Cardiac septum (tissue), 1 donor: ENCODE measurements around the gene RBKS. TPM values are rescaled to one million over a fixed set of nuclear protein-coding genes. Genes with fewer than 3 reads are reported as not detected.
"Not testable (repeated sequence)": the region's sequence is repeated elsewhere in the genome, so short reads cannot be mapped to it uniquely, and the experiment has no call there.

Source experiments
- DNase-seq: peaks from one replicate; pipeline ENCODE4 v3.0.0-alpha.2; 2020; ENCODE audit warnings: low spot score
- intact Hi-C: fragments of 100-400 bp; cut with DNase I; formaldehyde crosslinking; loops from one replicate; pipeline ENCODE4 v1.14.0; 2022
- total RNA-seq: library from RNA; stranded (reverse); fragmentation: NEBNext Ultra II Directional; extraction: Animal tissue kit (Norgen Biotek cat#: 25700); gene quantifications from one replicate; pipeline ENCODE4 v1.2.1, GENCODE V29; 2021
- donor health status: DM: no; HTN: no; CAD: no.

RBKS gene
- total RNA-seq, 1 donor from 2014 or later, result 3.9 TPM

DNA sequence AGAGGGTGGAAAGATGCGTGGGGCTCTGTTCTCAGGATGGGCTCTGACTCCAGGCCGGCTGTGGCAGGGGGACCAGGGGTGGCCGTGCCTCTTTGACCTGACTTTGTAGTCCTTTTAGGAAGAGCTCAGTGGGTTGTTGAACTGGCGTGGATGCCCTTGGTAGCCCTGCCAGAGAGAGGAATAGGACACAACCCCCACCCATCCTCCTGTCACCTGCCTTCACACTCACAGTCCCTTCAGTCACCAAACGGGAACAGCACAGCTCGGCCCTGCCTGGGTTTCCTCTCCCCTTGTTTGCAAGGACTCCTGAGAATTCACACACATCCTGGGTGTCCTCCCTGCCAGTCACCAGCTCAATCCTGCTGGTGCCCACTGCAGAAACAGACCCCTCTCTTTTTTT, 138.8 kb downstream of the RBKS start:
- intact Hi-C loops, result no loop called here
- DNase-seq, result no peak

DNA sequence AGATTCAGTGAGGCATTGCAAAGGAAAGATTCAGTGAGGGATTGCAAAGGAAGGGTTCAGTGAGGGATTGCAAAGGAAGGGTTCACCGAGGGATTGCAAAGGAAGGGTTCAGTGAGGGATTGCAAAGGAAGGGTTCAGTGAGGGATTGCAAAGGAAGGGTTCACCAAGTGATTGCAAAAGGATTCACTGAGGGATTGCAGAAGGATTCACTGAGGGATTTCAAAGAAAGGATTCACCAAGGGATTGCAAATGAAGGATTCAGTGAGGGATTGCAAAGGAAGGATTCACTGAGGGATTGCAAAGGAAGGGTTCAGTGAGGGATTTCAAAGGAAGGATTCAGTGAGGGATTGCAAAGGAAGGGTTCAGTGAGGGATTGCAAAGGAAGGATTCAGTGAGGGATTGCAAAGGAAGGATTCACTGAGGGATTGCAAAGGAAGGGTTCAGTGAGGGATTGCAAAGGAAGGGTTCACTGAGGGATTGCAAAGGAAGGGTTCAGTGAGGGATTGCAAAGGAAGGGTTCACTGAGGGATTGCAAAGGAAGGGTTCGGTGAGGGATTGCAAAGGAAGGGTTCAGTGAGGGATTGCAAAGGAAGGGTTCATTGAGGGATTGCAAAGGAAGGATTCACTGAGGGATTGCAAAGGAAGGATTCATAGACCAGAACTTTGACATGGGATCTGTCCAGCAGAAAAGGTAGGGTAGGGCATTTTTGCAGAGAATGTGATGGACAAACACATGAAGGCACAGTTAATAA, 141.2 kb downstream of the RBKS start:
- DNase-seq, intact Hi-C loops: not testable (repeated sequence)

DNA sequence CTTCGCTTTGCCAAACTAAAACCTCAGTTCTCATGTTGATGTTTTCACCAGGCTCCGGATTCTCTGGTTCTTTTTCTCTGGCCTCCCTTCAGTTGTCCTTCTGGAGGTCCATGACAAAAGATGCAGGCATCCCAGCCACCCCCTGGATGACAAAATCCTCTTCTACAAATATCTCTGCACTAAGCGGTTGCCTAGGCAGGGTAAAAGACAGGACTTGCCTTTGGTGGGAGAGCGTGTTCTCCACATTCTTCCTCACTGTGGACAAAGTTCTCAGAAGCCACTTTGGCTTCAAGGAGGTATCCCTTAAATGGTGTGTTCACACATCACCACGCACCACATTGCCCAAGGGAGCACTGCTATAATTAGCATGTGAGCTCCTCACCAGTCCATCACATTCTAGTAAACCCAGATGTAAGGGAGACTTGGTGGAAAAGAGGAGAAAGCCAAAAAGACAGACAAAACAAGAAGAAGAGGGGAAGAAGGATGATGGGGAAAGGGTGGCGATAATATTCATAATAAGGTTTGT, 142.3 kb downstream of the RBKS start:
- no peak for DNase-seq
- intact Hi-C loops, result no loop called here

DNA sequence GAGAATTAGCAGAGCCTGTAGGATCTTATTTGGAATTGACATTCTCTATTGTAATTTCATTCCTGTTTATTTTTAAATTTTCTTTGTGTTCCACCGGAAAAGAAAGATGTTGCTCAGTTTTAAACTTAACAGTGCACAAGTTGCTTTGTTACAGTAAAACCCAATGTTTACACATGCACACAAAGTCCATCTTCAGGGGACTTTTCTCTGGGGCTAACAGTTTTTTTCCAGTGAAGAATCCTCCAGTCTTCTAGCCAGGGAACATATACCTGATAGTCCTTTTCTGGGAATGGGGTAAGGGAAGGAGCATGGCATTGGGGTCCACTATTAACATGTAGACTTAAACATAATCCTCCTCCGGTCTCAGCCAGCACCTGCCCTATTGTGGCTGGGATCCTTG, 143.9 kb downstream of the RBKS start:
- DNase-seq, result no peak
- intact Hi-C loops, result no loop called here

DNA sequence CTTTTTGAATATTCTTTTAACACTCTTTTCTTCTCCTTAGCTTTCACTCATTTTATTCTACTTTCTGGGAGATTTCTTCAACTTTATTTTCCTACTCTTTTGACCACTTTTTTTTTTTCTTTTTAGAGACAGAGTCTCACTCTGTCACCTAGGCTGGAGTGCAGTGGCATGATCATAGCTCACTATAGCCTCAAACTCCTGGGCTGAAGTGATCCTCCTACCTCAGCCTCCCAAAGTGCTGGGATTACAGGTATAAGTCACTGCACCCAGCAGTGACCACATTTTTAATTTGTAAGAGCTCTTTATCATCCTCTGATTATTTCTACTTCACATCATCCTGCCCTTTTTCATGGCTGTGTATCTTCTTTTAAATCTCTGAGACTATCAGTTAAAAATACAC, 144.7 kb downstream of the RBKS start:
- intact Hi-C loops, DNase-seq: not testable (repeated sequence)

DNA sequence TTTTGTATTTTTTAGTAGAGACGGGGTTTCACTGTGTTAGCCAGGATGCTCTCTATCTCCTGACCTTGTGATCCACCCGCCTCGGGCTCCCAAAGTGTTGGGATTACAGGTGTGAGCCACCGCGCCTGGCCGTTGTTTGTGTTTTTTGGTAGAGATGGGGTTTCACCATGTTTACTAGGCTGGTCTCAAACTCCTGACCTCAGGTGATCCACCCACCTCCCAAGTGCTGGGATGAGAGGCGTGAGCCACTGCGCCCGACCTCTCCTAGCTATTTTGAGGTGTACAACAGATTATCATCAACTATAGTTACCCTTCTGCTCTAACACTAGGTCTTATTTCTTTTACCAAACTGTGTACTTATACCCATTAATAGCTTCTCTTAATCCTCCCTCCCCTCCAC, 147.6 kb downstream of the RBKS start:
- DNase-seq, result no peak
- intact Hi-C loops, result no loop called here

DNA sequence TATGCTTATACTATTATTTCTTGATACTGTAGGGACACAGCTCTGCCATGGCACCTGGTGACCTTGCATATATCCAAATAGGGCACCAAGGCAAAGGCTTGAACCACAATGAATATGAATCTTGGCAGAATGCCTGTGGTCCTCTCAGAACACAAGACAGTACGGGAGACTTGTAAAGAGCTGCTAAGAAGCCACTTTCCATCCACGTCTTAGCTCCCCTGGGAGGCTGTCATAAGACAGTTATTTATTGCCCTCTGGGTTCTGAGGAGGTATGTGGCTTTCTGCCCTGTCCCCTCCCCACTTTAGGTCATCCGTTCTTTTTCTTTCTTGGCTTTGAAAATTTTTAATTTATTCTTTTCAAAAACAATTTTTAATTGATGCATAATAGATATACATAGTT, 148.5 kb downstream of the RBKS start:
- intact Hi-C loops, result no loop called here
- no peak for DNase-seq

DNA sequence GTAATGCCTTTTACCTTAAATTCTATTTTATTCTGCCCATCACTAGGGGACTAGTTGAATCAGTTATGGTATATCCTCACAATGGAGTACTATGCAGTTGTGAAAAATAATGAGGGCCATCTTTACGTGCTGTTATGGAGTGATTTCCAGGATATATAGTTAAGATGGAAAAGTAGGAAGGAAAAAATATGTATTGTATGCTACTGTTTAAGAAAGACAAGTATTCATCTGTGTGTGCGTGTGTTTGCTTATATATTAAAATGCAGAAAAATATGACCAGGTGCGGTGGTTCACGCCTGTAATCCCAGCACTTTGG, 151.2 kb downstream of the RBKS start:
- intact Hi-C loops, result loop anchor here (5.0 kb wide), 2 partner anchors 38 to 653 kb away; partner anchors contain the start of gene FOSL2
- DNase-seq, result no peak

DNA sequence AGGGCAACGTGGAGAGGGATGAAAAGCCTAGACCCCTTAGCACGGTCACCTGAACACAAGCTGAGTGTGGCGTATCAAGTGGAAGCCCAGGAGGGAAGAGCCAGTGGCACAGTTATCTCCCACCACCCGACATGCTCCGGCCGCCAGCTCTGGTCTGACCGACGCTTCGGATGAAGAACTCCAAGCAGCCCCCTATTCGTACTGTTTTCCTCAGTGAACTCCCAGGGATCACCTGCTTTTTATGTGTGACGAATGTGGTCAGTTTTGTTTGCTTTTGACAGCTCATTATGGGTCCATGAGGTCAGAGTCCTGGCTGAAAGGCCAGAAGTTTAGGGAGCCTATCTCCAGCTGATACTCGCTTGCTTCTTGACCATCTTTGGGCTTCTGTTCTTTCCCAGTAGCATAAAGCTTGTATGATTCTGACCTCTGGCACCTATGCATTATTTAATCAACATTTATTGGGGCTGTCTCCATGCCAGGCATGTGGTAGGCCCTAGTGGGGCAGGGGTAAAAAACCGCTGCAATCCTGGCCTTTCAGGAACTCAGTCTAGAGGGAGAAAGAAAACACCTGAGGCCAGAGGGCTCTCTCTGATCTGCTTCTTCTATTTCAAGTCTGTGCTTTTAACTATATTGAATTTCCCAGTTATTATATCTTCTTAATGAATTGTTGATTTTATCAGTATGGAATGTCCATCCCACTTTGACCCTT, 151.7 kb downstream of the RBKS start:
- DNase-seq, result no peak
- intact Hi-C loops, result loop anchor here (5.0 kb wide), 2 partner anchors 39 to 654 kb away; partner anchors contain the start of gene FOSL2

DNA sequence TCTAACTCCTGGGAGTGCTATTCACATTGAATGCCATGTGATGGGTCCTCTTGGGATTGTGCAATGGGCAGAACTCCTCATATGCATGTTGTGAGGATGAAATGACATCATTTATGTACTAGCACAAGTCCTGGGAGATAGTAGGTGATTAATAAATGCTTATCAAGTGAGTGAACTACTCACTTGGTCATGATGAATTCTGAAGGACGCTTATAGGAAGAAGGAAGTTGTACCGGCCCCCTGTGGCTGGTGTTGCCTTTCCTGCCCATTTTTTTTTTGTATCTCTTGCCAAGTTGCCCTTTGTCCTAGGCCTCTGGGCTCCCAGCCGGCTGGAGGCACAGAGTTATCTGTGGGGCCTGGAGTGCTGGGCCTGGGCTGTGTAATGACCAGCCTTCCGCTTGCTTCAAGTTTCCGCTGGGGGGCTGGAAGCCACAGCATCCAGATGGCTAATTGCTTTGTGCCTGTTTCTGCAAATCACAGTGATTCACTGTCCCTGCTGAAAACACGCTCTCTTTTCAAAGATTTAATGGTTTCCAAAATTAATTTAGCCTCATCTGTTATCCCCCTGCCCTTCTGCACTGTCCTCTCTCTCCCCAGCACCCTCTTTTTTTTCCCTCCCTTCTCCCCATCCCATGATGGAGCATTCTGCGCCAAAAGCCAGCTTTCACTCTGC, 152.4 kb downstream of the RBKS start:
- no peak for DNase-seq
- intact Hi-C loops, result loop anchor here (5.0 kb wide), 2 partner anchors 39 to 654 kb away; partner anchors contain the start of gene FOSL2

DNA sequence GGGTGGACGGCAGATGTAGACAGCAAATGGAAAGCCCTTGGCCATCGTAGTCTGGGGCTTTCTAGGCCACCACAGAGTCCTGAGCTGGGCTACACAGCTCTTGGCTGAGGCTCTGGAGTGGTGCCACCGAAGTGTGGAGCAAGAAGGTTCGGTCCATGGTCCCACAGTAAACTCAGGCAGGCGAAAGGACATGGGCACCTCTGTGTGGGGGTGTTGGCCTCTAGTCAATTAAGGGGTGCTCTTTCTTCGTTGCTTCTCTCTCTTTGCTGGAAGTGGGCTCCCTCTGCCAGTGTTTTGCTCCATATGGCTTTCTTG, 153.3 kb downstream of the RBKS start:
- intact Hi-C loops, result loop anchor here (5.0 kb wide), 2 partner anchors 40 to 655 kb away; partner anchors contain the start of gene FOSL2
- DNase-seq, result no peak

DNA sequence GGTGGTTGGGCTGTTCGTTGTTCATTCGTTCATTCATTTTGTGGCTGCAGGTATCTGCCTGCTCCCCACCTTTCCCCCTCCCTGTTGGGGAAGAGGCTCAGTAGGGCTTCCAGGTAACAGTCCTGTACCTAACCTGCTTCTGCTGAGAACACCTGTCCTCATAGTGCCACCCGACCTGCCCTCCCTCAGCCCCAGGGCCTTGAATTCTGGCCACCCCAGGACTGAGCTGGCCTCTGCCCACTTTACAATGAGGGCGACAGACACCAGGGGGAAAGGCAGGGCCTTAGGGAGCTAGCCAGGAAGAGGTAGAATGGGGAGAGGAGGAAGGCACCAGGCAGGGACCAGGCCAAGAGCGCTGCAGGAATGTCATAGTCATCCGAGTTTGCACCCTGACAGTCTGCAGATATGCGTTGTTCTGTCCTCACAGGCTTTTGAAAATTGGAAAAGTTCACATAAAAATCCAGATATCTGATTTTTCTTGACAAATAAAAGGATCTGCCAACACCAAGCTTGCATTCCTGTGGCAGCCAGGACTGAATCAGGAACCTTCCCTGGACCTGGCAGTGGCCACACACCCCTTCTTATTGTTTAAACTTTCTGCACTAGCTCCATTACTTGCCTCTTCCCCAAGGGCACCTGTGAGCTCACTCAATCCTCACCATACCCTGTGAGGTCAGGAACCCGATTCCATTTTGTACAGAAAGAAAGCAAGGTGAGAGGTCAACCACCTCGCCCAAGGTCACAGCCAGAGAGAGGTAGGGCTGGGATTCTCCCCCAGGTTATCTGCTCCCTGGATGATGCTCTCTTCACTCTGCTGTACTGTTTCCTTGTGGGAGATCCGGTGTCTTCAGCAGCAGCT, 153.9 kb downstream of the RBKS start:
- DNase-seq, result no peak
- intact Hi-C loops, result loop anchor here (5.0 kb wide), 2 partner anchors 41 to 656 kb away; partner anchors contain the start of gene FOSL2

DNA sequence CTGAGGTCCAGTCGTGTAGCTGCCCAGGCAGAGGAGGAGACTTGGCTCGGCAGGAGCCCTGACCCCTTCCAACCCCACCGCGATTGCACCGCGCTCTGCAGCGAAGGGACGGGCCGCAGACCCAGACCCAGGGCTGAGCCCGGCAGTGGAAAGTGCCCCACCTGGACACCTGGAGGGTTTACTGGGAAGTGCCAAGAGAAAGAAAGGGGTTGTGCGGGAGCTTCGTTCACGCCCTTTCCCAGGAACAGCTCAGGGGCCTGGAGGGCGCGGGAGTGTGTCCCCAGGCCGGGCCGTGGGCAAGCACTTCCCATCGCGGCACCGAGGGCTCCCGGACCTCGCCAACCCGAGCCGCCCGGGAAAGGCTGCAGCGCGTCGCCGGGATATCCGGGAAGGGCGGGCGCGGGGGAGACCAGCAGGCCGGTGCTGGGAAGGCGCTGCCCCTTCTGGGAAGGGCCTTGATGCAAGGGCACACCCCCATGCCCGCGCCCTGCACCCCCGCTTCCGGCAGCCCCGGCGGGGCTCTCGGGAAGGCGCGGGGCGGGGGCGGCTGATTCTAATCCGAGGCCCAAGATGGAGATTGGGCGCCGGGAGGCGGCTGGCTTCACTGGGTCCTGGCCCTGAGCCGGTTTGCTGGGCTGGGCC, 154.8 kb downstream of the RBKS start:
- intact Hi-C loops, result loop anchor here (5.0 kb wide), 2 partner anchors 42 to 657 kb away; partner anchors contain the start of gene FOSL2
- peak; percentile 92 for DNase-seq

DNA sequence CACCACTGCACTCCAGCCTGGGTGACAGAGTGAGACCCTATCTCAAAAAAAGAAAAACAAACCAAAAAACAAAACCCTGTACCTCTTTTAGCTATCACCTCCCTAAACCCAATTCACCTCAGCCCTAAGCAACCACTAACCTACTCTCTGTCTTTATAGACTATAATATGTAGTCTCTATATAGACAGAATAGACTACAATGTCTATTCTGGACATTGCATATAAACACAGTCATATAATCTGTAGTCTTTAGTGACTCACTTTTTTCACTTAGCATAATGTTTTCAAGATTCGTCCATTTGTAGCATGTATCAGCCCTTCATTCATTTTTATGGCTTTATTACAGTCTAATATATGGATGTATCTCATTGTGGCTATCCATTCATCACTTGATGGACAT, 155.9 kb downstream of the RBKS start:
- intact Hi-C loops, result no loop called here
- DNase-seq, result no peak

Other genes with a start within 250 kb of the RBKS start
- 25.4 TPM for gene SUPT7L, start 226.8 kb downstream of the RBKS start, total RNA-seq
- gene SLC4A1AP, start 226.5 kb downstream of the RBKS start, total RNA-seq, result 23.4 TPM
- gene MRPL33, start 118.7 kb downstream of the RBKS start, total RNA-seq, result 258 TPM
- 63.4 TPM for gene BABAM2, start 342 bp upstream of the RBKS start, total RNA-seq